NT2/D1 (cell line): Measurements from ENCODE around the gene C1orf21.

ENCODE experiments used
- SUZ12 ChIP-seq: IDR thresholded peaks from 2 replicates; pipeline ENCODE4 v1.6.1; 2011; ENCODE audit not compliant: insufficient read length, insufficient read depth; ENCODE audit errors: extremely low read depth
- YY1 ChIP-seq: IDR thresholded peaks from 2 replicates; pipeline ENCODE4 v1.6.1; 2011; ENCODE audit not compliant: insufficient read length, insufficient read depth
- ZNF274 ChIP-seq: IDR thresholded peaks from 2 replicates; pipeline ENCODE4 v1.6.1; 2011; ENCODE audit warnings: mild to moderate bottlenecking, low read depth, low read length

DNA sequence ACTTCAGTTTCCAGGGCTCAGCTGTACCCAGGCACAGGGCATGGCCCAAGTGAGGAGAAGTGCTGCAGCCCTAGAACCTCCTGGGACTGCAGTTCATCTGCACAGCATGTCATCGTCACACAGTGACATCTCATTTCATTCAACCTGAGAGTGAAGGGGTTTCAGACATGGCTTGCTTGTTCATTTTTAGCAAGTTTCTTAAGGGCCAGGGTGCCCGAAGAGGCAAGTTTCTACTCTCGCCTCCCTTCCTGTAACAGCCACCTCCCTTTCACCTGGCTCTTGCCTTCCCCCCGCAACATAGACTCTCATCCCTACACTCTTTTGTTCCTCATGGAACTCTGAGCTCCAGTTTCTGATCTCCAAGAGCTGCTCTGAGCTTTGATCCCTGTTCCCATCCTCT, 108.1 kb downstream of the C1orf21 start:
- TF ChIP-seq SUZ12: no peak
- no peak for TF ChIP-seq ZNF274
- TF ChIP-seq YY1: no peak
